H1 (cell line): ENCODE results near the gene SMIM24. TPM values are rescaled to one million over a fixed set of nuclear protein-coding genes. Genes with fewer than 3 reads are reported as not detected.

Experiments
- GTF2F1 ChIP-seq: IDR thresholded peaks from 2 replicates; pipeline ENCODE4 v1.6.1; 2012; ENCODE audit warnings: low read depth, low read length, improper control_type of control experiment, borderline replicate concordance
- polyA plus RNA-seq, 7 experiments: library from polyadenylated mRNA; depleted of rRNA in 3 of 7; stranded (reverse) in 5 of 7; unstranded in 2 of 7; fragments of >200 nt in 5 of 7; fragments of 200-250 nt in 2 of 7; gene quantifications; 1 replicate in 5 of 7; 2 replicates in 1 of 7; 4 replicates in 1 of 7; pipeline versions ENCODE4 v1.2.1 to v1.2.3, GENCODE V29; 2011 to 2013; ENCODE audit warnings: missing spikeins in 2 of 7, mixed read lengths in 2 of 7
- total RNA-seq: library from RNA; stranded (reverse); fragmentation: NEBNext Ultra II Directional; extraction: Animal tissue kit (Norgen Biotek cat#: 25700); gene quantifications from 2 replicates; pipeline ENCODE4 v1.2.1, GENCODE V29; 2021

Gene SMIM24
- total and polyA plus RNA-seq, 2 of the 8 experiments (the other 6 are each of a cell fraction or from before 2014, with no cell fraction given) = 3.8 to 4.5 TPM

DNA sequence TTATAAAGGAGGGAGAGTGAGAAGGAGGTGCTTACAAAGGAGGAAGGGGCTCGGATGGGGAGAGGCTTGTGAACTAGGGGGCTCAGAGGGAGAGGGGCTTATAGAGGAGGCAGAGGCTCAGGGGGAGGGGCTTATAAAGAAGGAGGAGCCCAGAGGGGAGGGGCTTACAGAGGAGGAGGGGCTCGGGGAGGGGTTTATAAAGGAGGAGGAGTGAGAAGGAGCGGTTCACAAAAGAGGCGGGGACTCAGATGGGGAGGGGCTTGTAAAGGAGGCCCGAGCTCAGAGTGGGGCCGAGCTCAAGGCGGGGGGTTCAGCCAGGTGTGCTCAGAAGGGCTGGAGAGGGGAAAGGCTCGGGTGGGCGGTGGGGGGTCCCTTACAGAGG is 500 bp downstream of the SMIM24 start (continued):
- TF ChIP-seq GTF2F1 = no peak
